Kidney epithelial cell (primary cell): Measurements from ENCODE around the gene PHLDB1. TPM values are rescaled to one million over a fixed set of nuclear protein-coding genes. Genes with fewer than 3 reads are reported as not detected.
"Not testable (repeated sequence)": the region's sequence is repeated elsewhere in the genome, so short reads cannot be mapped to it uniquely, and the experiment has no call there.

Source experiments
- DNase-seq: peaks from one replicate; pipeline ENCODE4 v3.0.0-alpha.2; 2010; ENCODE audit warnings: low read depth
- H3K27me3 ChIP-seq: 2 replicates; pipeline ENCODE4 v1.6.0; 2011; ENCODE audit warnings: low read length; ENCODE audit not compliant: control insufficient read depth, insufficient read depth
- H3K36me3 ChIP-seq: 2 replicates; pipeline ENCODE4 v1.5.1; 2011; ENCODE audit warnings: low read length; ENCODE audit not compliant: control insufficient read depth, insufficient read depth
- H3K4me3 ChIP-seq: 2 replicates; pipeline ENCODE4 v1.5.1; 2011; ENCODE audit warnings: low read depth, mild to moderate bottlenecking, control low read depth, low read length
- total RNA-seq: library from RNA; depleted of rRNA; stranded (reverse); fragments of >200 nt; gene quantifications from 2 replicates; pipeline ENCODE4 v1.2.3, GENCODE V29; 2015
- TF ChIP-seq, protein P1 (sequence below): IDR thresholded peaks from 2 replicates; pipeline ENCODE4 v1.5.1; 2011; ENCODE audit warnings: mild to moderate bottlenecking, moderate library complexity, low read length, control low read depth, inconsistent platforms; ENCODE audit not compliant: insufficient read depth, poor library complexity, severe bottlenecking

The PHLDB1 gene
- total RNA-seq, 1 donor from 2014 or later: 107 TPM

DNA sequence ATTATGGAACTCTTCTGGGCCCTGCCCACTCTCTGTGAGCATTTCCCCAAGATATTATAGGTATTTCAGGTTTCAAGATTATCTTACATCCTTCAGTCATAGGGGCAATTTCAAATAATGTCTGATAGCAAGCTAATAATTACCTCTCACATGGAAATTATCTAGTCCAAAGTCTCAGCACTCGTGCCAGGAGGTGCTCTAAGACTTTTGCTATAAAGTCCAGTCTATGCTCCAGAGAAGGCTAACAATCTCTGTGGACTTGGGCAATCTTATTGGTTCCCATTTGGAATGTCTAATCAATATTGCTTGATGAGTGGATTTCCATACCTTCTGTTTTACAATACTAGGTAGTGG is 66.6 kb downstream of the PHLDB1 start:
- DNase-seq: no peak
- Histone ChIP-seq H3K4me3 (no peak overlapping the region), H3K27me3 (no peaks in the 10 kb centered on the region), H3K36me3 (no peaks in the 10 kb centered on the region)
- TF ChIP-seq, protein P1, sequence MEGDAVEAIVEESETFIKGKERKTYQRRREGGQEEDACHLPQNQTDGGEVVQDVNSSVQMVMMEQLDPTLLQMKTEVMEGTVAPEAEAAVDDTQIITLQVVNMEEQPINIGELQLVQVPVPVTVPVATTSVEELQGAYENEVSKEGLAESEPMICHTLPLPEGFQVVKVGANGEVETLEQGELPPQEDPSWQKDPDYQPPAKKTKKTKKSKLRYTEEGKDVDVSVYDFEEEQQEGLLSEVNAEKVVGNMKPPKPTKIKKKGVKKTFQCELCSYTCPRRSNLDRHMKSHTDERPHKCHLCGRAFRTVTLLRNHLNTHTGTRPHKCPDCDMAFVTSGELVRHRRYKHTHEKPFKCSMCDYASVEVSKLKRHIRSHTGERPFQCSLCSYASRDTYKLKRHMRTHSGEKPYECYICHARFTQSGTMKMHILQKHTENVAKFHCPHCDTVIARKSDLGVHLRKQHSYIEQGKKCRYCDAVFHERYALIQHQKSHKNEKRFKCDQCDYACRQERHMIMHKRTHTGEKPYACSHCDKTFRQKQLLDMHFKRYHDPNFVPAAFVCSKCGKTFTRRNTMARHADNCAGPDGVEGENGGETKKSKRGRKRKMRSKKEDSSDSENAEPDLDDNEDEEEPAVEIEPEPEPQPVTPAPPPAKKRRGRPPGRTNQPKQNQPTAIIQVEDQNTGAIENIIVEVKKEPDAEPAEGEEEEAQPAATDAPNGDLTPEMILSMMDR: no peak

DNA sequence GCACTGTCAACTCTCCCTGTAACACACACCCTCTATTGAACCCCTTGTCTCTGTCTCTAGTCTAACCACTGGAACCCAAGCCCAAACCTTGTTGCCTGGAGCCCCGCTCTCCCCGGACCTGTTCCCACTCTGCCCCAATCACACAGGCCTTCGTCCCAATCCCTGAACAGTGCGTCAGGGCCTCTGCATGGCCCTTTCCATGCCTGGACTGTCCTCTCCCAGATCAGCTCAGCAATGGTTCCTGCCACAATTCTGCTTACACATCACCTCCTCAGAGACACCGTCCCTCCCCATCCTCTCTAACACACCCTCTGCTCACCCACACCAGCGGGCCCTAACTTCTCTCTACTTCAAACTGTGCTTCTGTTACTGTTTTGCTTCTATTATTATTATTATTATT is 70.6 kb downstream of the PHLDB1 start:
- Histone ChIP-seq H3K27me3 (peaks cover 3% of the 10 kb centered on the region), H3K4me3 (no peak overlapping the region), H3K36me3 (no peaks in the 10 kb centered on the region)
- TF ChIP-seq, protein P1: no peak
- DNase-seq: no peak

DNA sequence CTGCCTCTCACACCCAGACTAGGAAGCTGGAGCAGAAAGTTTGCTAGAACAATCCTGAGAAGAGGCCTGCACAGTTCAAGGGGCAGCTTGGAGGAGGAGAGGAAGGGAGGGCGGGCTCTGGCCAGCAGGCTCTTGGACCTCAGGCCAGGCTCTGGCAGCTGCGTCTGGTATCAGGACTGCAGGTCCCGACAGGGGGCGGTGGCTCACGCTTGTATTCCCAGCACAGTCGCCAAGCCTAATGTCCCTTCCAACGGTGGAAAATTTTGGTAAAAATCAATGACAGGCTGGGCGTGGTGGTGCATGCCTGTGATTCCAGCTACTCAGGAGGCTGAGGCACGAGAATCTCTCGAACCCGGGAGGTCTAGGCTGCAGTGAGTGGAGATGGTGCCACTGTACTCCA is 71.5 kb downstream of the PHLDB1 start:
- DNase-seq, H3K36me3 ChIP-seq, H3K4me3 ChIP-seq, H3K27me3 ChIP-seq: not testable (repeated sequence)
- TF ChIP-seq, protein P1: peak; percentile 7

DNA sequence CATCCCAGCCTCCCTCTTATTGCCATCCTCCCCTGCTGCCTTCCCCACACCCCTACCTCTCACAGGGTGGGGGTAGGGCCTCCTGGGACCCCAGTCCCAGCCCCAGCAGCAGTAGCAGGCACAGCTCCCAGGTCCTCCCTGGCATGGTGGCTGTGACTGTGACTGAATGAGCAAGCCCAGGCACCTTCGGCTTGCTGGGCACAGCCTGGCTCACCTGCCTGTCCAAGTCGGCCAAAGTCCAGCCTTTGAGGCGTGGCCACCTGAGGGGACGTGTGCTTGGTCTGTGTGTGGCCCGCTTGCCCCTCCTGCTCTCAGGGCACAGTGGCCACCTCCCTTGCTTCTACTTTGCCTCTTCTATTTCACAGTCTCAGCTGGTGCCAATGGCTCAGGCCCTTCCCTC is 72.1 kb downstream of the PHLDB1 start, which contains the start of gene TREH:
Gene TREH (minus strand): TSS at position 168 of the 400 bp plus-strand sequence. CDS start 23 bp downstream, at position 145.
- H3K27me3 ChIP-seq: peaks cover 3% of the 10 kb centered on the region
- TF ChIP-seq, protein P1: no peak
- no peaks in the 10 kb centered on the region for H3K36me3 ChIP-seq
- H3K4me3 ChIP-seq: no peak within 1 kb of the TSS
- no peak for DNase-seq

DNA sequence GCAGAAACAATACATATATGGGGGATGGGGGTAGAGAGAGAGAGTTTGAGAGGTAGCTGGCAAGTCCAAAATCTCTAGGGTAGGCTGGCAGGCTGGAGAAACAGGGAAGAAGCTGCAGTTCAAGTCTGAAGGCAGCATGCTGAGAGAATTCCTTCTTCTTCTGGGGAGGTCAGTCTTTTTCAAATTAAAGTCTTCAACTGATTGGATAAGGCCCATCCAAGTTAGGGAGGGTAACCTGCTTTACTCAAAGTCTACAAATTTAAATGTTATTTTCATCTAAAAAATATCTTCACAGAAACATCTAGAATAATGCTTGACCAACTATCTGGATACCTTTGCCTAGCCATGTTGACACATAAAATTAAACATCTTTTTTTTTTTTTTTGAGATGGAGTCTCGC is 75.0 kb downstream of the PHLDB1 start:
- DNase-seq: no peak
- Histone ChIP-seq H3K36me3 (no peaks in the 10 kb centered on the region), H3K4me3 (no peak overlapping the region), H3K27me3 (peaks cover 3% of the 10 kb centered on the region)
- TF ChIP-seq, protein P1: no peak

DNA sequence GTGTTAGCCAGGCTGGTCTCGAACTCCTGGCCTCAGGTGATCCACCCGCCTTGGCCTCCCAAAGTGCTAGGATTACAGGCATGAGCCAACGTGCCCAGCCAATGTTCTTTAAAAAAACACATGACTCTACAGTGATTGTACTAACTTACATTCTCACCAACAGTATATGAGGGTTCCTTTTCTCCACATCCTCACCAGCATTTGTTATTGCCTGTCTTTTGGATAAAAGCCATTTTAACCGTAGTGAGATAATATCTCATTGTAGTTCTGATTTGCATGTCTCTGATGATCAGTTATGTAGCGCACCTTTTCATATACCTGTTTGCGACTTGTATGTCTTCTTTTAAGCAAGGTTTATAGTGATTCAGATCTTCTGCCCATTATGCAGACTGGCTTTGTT is 75.5 kb downstream of the PHLDB1 start:
- not testable (repeated sequence) for H3K4me3 ChIP-seq, H3K36me3 ChIP-seq, H3K27me3 ChIP-seq, DNase-seq
